HG03457 (cell line): ENCODE data around the gene ZNF578.
"Not testable (repeated sequence)": the region's sequence is repeated elsewhere in the genome, so short reads cannot be mapped to it uniquely, and the experiment has no call there.

Experiments used
- ATAC-seq: cut with Tn5 transposase; IDR thresholded peaks from one replicate; pipeline ENCODE4 v1.9.1; 2021; ENCODE audit warnings: moderate number of reproducible peaks; ENCODE audit not compliant: unreplicated experiment

The ZNF578 gene

GRCh38 chr19:52507266-52507665 lies 53.9 kb downstream of the ZNF578 start:
- no peak for ATAC-seq

GRCh38 chr19:52516191-52516590 lies 62.8 kb downstream of the ZNF578 start:
- ATAC-seq: no peak

- no peak for ATAC-seq
Observed at GRCh38 chr19:52518646-52519045, 65.3 kb downstream of the ZNF578 start.

GRCh38 chr19:52519175-52519574 lies 65.8 kb downstream of the ZNF578 start:
- ATAC-seq: not testable (repeated sequence)

GRCh38 chr19:52520013-52520412 lies 66.7 kb downstream of the ZNF578 start:
- ATAC-seq: no peak

GRCh38 chr19:52522551-52522950 lies 69.2 kb downstream of the ZNF578 start:
- ATAC-seq: no peak

- no peak for ATAC-seq
Observed at GRCh38 chr19:52524086-52524485, 70.7 kb downstream of the ZNF578 start.

- ATAC-seq: peak; percentile 81
Observed at GRCh38 chr19:52527134-52527955, 74.0 kb downstream of the ZNF578 start, which contains the start of gene ZNF808. Gene ZNF808, plus strand, starts transcription at chr19:52527668. Its CDS starts 15,617 bp downstream, at chr19:52543285.

- ATAC-seq: peak; percentile 21
Observed at GRCh38 chr19:52527956-52528351, 74.6 kb downstream of the ZNF578 start.

- no peak for ATAC-seq
Observed at GRCh38 chr19:52532480-52532879, 79.1 kb downstream of the ZNF578 start.

GRCh38 chr19:52533901-52534300 lies 80.5 kb downstream of the ZNF578 start:
- no peak for ATAC-seq

- not testable (repeated sequence) for ATAC-seq
Observed at GRCh38 chr19:52535385-52535770, 82.0 kb downstream of the ZNF578 start.

- peak; percentile 53 for ATAC-seq
Observed at GRCh38 chr19:52535771-52536447, 82.6 kb downstream of the ZNF578 start.

- ATAC-seq: no peak
Observed at GRCh38 chr19:52536448-52536800, 83.1 kb downstream of the ZNF578 start.

- not testable (repeated sequence) for ATAC-seq
Observed at GRCh38 chr19:52538815-52539214, 85.5 kb downstream of the ZNF578 start.

GRCh38 chr19:52541176-52541575 lies 87.8 kb downstream of the ZNF578 start:
- ATAC-seq: not testable (repeated sequence)

- ATAC-seq: no peak
Observed at GRCh38 chr19:52541608-52542007, 88.3 kb downstream of the ZNF578 start.

GRCh38 chr19:52542541-52542940 lies 89.2 kb downstream of the ZNF578 start:
- not testable (repeated sequence) for ATAC-seq

GRCh38 chr19:52542984-52543664 lies 89.8 kb downstream of the ZNF578 start:
- ATAC-seq: no peak

- no peak for ATAC-seq
Observed at GRCh38 chr19:52554216-52554971, 101.0 kb downstream of the ZNF578 start.
